Lung microvascular endothelial cell (primary cell): ENCODE data around the gene PDZD8. TPM values are rescaled to one million over a fixed set of nuclear protein-coding genes. Genes with fewer than 3 reads are reported as not detected.
"Not testable (repeated sequence)": the region's sequence is repeated elsewhere in the genome, so short reads cannot be mapped to it uniquely, and the experiment has no call there.

Experiments
- DNase-seq, 2 donors: peaks; one replicate each; pipeline versions ENCODE4 v3.0.0 to v3.0.0-alpha.2; 2010; ENCODE audit warnings: low read depth in 2 of 2
- total RNA-seq: library from RNA; depleted of rRNA; stranded (reverse); fragments of >200 nt; gene quantifications from 2 replicates; pipeline ENCODE4 v1.2.1, GENCODE V29; 2014

PDZD8 gene
- total RNA-seq, 1 donor from 2014 or later: 13.1 TPM

DNA sequence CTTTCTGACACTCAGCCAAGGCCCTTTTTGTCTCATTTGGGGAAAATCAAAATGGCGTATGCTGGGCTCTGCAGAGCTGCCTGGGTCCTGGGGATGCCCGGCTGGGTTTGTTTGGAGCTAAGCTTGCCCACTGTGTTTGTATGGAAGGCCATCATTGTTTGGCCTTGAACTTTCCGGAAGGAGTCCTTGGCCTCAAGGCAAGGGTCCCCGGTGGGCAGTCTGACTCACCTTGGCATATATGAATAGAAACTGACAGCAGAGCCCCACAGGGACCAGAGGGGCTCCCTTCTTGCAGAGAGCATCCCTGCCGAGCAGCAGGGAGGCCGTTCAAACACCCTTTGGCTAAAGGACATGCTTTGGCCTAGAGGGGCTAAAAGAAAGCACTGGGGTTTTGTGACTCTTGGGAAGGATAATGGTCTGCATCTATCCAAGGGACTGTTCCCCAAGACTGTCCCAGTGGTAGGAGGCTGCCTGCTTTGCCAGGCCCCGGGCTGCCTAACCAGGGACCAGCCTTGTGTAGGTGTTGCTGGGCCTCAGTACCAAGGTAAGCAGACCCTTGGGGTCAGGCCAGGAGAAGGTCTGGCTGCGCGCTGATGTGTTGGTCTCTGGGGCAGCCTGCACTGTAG lies 119.3 kb downstream of the PDZD8 start:
- DNase-seq: no peak

DNA sequence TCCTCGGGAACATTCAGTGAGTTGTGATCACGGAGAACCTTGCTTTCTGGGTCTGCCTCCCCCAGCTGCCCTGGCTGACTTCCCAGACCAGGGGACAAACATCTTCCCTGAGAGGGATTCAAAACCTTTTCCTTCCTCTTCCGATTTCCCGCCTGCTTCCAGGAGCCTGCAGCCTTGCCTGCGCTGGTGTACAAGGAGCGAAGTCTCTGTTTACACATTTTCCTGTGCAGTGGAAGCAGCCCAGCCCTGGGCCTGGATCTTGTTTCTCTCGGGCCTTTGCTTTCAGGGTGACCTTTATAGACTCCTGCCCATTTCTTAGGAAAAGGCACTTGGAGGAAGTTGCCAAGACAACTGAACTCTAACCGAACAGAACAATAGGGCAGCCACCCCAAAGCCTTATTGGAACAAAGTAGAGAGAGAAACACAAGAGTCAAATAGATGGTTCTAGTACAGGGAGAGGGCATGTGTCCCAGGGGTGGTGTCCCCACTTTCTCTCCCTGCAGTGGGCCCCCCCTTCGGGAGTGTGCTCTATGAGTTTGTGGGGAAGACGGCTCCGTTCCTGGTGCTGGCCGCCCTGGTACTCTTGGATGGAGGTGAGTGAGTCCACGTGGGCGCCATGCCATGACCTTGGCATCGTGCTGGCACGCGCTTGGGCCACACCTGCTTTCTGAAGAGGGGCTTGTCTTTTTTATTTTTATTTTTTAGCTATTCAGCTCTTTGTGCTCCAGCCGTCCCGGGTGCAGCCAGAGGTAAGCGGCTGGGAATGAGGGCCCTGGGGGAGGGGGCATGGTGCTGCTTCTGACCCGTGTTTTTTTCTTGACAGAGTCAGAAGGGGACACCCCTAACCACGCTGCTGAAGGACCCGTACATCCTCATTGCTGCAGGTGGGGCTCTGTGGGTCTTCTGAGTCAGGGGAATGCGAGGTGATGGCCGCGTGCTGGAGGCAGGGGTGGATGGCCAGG lies 120.2 kb downstream of the PDZD8 start:
- DNase-seq: no peak

DNA sequence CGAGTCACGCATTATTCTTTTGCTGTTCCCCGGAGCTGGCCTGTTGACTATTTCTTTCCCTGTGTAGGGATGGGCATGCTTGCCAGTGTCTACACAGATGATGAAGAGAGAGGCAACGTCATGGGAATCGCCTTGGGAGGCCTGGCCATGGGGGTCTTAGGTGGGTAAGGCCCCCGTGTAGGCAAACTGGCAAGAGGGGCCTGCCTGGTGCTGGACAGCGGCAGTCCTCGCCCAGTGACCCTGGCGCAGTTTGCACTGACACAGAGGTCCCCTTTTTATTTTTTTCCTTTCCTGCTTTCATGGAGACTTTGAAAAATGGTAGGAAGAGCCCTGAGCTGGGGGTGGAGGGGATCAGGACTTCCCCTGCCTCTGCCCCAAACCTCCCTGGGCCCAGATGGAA lies 120.9 kb downstream of the PDZD8 start:
- DNase-seq: no peak

DNA sequence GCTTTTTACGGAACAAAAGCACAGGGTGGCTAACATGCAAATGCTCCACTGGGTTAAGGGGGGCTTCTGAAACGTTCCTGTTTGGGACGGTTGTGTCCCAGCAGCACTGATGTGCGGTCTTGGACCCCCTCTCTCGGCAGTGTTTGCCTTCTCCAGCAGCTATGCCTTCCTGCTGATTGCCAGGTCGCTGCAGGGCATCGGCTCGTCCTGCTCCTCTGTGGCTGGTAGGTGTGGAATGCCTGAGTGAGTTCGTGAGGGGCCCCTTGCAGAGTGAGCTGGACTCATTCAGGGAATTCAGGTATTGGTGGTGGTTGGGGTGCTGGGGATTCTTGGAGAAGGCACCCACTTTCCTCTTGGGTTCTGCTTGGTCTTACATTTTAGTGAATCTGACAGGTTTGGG lies 121.3 kb downstream of the PDZD8 start:
- no peak for DNase-seq

DNA sequence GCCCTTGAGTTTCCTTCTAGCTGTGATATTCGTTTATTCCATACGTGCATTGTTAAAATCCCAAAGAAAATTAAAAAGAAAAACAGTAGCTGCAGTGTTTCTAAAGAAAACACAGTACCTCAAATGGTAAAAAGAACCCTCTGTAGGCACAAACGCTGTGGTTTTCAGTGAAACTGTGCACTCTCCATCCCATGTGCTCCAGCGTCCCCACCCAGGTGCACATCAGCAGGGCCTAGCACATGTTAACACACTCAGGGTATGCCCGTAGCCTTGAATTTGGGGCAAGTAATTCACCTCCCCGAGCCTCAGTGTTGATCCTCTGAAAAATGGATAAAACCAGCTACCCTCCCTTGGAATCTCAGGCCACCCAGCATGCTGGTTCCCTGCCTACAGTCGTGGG lies 124.8 kb downstream of the PDZD8 start:
- no peak for DNase-seq

DNA sequence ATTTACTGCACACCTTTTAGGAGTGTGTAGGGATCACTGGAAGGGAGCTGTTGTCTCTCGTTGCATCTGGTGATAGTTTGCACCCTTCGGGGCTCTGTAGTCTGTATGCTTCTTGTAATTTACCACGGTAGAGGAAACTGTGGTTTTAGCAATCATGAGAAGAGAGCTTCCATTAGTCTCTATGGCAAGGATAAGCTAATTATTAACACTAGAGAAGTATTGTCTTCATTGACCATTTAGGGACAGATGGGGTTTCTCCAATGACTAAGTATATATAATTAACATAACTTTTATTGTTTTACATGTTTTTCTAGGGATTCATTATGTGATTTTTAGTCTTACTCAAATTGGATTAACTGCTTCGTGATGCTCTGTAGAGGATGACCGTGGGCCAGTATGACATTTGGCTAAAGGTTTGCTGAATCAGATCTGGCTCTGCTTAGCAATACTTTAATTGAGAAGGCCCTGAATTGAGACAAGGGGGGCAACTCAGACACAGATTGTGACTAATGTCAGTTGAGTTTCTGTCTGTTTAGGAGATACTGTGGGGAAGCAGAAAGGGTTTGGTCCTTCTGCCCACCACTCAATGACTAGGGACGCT lies 125.6 kb downstream of the PDZD8 start:
- DNase-seq: no peak

DNA sequence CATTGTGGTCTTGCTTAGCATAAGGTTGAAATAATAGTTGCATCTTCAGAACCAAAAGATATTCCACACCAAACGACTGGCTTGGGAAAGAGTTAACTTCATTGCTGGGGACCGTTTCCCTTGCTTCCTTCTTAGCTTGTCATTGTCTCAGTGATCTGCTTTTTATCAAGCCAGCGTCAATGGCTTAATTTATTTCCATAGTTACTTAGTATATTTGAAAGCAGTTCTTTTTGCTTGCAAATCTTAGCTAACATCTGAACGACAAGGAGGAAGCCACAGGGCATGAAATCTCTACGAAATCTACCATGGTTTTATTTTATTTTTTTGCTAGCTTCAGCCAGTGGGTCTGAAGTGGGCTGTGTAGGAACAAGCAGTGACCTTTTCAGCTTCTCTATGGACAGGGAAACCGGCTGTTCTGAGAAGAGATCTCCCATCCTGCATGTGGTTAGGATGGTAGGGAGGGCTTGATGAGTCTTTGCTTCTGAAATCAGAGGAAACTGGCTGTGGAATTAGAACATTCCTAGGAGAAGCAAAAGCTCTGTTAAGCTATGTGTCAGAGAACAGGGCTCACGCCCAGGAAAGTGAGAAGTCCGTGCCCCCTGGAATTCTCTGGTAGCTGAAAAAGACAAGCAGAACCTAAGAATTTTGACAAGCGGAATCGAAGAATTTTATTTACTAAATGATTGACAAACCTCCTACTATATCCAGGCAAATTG lies 126.3 kb downstream of the PDZD8 start:
- DNase-seq: no peak

DNA sequence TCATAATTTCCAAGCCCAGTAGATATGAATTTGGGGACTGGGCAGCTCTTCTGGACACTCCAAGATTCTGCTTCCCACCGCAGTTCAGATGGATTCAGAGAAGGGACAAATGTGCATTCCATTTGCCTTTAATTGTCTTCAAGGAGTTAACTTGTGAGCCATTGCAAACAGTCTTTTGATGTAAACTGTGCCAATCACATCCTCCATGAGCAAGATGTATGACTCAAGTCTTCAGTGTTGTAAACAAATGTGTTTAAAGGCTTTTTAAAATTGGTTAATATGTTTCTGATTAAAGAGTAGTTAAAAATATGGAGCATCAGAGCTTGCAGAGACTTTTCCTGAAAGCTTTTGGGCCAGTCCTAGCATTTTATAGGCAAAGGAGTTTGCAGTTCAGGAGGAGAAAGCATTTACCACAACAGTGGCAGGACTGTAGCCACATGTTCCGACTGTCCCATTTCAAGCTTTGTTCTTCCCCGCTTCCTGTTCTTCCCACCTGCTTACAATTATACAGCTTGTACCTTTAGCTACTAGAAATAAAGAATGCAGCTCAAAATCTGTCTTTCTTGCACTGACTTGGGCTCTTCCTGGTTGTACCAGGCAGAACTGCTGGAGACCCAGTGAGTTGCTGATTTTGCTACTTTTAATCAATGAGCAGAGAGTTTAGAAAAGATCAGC lies 128.1 kb downstream of the PDZD8 start:
- DNase-seq: no peak

DNA sequence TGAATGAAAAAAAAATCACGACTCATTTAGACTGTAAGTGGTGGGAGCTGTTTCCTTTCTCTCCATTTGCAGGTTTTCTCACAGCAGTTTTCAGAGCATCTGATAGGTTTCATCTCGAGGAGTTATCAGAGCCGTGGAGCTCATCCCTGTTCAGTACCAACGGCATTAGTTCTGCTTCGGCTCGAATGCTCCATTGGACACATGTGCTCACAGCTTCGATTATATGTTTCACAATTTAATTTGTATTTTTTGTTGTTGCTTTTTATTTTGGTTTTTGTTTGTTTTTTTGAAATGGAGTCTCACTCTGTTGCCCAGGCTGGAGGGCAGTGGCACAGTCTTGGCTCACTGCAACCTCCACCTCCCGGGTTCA lies 132.8 kb downstream of the PDZD8 start:
- no peak for DNase-seq

DNA sequence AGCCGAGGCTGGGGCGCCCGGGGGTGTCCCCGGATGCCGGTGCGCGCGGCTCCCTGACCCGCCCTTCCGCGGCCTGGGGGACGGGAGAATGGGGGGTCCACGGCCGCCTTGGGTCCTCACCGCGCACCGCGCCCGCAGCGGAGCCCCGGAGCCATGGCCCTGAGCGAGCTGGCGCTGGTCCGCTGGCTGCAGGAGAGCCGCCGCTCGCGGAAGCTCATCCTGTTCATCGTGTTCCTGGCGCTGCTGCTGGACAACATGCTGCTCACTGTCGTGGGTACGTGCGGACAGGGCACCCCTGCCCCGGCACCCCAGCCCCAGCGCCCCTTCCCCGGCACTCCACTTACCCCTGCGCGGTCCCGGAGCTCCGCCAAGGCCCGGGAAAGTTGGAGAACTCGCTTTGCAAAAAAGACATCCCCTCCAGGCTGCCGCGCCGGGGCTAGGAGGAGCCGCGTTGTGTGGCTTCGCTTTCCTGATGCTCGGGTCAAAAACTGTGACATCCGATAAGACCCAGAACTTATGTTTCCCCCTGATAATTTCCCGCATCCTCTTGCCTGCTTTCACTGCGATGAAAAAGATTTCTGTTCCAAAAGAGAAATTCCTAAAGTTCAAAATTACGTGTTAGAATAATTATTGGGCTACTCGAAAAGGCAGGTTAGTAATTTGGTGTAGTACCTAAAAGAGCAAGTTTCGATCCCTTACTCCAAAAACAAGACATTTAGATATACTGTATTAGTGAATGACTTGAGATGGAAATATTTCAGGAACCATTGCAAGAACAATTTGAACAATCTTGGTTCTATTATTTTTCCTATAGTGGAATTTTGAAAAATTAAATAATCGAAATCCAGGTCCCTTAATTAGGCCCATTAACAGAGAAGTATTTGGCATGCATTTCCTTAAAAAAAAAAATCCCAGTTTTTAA lies 133.4 kb downstream of the PDZD8 start:
- peak; percentile 8 to 42 for DNase-seq

DNA sequence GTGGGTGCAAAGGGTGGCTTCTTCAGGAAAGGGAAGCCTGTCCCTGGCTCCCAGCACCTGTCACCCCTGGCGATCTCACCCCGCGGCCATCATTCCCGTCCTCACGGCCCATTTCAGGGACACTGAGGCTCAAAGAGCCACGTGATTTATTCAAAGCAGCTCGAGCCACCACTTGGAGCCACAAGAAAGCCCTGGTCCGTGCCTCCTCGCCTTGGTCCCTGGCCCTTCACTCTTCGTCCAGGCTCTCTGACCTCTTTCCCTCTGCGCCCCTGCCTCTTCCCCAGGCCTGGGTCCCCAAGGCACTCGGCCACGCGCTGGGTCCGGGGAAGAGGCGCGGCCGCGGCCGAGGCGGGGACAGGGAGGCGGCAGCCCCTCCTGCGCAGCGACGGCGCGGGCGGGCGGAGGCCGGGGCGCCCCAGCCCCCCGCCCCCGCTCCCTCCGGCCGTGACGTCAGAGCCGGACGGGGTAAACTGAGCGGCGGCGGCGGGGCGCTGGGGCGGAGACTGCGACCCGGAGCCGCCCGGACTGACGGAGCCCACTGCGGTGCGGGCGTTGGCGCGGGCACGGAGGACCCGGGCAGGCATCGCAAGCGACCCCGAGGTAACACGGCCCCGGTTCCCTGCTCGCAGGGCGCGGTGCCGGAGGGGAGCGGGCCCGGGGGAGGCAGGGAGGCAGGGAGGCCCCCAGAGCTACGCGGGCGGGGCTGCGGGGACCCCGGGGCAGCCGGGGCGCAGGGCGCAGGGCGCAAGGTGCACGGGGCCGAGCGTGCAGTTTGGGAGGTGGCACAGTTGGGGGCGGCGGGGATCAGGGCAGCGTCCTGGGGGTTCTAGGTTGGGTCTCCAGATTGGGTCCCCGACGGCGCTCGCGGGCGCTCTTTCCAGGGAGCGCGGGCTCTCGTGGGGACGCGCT lies 134.4 kb downstream of the PDZD8 start, which contains the start of gene SLC18A2:
SLC18A2 (plus strand) TSS at position 494 of the 909 bp plus-strand sequence. CDS start 580 bp downstream, outside the sequence.
- no peak for DNase-seq

DNA sequence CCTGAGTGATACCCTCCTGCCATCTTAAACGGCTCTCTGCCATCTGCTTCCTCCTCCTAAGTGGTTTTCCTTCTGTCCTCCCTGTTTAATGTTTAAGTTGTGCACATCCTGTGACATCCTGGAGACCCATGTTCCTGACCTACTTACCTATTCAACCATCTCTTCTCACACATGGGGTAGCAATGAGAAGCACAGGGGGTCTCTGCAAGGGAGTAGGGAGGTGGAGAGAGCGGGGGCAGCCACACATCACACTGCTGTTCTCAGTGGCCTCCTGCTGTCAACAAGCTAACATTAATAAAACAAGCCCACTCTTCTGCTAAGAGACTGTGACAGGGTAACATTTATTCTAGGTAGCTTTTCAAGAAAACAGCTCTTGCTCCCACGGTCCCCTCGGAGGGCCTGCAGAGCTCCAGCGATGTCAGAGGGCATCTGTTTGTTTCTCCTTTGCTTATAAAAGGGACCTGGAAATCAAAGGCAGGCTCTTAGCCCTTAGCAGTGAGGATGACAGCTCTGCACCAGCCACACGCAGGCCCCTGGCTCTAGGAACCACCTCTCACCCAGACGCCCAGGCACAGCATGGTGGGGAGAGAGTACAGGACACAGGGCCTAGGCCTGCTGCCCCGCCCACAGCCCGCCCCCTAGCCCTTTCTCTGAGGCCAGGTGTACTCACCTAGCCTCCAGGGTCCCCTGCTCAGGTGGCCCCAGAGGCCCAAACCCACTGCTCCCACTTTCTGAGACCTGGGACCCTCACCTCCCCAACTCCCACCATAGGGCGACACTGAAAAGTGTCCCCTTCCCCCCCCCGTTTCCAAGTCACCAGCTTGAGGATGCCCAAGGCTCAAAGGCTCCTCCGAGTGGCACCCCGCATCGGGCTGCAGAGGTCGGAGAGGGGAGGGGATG lies 135.3 kb downstream of the PDZD8 start:
- DNase-seq: no peak

DNA sequence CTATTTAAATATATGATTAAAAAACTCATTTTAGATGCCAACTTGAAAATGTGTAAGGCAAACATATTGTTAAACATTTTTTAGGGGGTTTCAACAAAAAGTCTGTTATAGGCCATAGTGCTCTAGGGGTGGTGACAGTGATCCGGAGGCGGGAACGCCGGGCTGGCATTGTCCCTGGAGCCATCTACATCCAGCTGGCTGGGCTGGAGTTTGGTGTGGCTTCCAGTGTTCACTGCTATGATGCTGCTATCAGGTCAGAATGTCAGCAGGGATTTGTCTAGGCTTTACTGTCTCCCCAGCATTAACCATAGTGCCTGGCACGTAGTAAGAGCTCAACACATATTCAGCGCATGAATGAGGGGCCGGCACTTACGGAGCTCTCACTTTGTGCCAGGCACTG lies 136.2 kb downstream of the PDZD8 start:
- no peak for DNase-seq

DNA sequence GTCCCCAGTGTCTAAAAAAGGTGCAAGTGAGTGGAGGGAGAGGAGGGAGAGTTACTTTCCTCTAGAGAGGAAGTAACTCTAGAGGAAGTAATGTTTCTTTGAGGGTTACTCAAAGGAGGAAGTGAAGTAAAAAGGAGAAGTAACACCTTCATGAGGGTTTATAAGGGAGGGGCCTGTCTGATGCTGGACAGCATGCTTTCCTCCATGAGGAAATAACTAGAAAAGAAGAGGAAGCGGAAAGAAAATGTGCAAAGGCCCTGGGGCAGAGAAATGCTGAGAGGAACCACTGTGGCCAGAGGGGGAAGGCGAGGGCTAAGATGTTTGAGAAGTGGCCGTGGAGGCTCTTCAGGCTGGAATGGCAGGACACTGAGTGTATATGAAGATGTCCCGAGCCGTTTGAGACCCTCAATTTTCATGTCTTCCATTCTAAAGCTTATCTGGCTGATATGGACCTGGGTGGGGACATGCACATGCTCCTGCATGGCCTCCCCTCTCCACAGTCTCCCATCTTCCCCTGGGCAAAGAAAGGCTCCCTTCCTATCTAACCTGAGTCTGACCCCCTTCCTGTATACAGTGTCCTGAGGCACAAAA lies 137.7 kb downstream of the PDZD8 start:
- no peak for DNase-seq

DNA sequence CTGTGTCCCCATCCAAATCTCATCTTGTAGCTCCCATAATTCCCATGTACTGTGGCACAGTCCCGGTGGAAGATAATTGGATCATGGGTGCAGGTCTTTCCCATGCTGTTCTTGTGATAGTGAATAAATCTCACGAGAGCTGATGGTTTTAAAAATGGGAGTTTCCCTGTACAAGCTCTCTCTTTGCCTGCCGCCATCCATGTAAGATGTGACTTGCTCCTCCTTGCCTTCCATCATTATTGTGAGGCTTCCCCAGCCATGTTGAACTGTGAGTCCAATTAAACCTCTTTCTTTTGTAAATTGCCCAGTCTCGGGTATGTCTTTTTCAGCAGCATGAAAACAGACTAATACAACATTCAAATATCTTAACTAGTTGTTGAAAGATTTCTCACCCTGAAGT lies 145.1 kb downstream of the PDZD8 start:
- DNase-seq: not testable (repeated sequence)

DNA sequence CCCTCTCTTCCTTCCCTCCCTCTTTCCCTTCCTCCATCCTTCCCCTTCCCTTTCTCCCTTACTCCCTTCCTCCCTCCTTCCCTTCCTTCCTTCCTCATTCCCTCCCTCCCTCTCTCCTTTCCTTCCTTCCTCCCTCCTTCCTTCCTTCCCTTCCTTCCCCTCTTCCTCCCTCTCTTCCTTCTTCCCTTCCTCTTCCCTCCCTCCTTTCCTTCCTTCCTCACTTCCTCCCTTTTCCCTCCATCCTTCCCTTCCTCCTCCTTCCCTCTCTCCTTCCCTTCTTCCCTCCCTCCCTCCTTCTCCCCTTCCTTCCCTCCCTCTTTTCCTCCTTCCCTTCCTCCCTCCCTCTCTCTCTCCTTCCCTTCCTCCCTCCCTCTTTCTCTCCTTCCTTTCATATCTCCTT lies 147.0 kb downstream of the PDZD8 start:
- no peak for DNase-seq
